Measurements from ENCODE around the gene SH3D21. TPM values are rescaled to one million over a fixed set of nuclear protein-coding genes. Genes with fewer than 3 reads are reported as not detected.
A peak's percentile ranks its signal among the peaks of the same experiment; 100 is the strongest.

The SH3D21 gene
- total RNA-seq, 1 donor from 2014 or later, result 2.6 TPM

GRCh38 chr1:36284061-36284460 lies 22.1 kb upstream of the SH3D21 start:
- peaks cover 15% of the 10 kb centered on the region for H3K36me3 ChIP-seq (ENCODE audit: control insufficient read depth, insufficient read depth, low read length)
- FAIRE-seq (no peak), DNase-seq (ENCODE audit: low read depth) (no peak)
- no peak overlapping the region for H3K4me3 ChIP-seq (ENCODE audit: low read depth, low read length)
- TF ChIP-seq, protein P1, sequence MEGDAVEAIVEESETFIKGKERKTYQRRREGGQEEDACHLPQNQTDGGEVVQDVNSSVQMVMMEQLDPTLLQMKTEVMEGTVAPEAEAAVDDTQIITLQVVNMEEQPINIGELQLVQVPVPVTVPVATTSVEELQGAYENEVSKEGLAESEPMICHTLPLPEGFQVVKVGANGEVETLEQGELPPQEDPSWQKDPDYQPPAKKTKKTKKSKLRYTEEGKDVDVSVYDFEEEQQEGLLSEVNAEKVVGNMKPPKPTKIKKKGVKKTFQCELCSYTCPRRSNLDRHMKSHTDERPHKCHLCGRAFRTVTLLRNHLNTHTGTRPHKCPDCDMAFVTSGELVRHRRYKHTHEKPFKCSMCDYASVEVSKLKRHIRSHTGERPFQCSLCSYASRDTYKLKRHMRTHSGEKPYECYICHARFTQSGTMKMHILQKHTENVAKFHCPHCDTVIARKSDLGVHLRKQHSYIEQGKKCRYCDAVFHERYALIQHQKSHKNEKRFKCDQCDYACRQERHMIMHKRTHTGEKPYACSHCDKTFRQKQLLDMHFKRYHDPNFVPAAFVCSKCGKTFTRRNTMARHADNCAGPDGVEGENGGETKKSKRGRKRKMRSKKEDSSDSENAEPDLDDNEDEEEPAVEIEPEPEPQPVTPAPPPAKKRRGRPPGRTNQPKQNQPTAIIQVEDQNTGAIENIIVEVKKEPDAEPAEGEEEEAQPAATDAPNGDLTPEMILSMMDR (IDR thresholded peaks at IDR 0.05; ENCODE audit: insufficient read depth, low read length, severe bottlenecking), result no peak
- H3K27me3 ChIP-seq (ENCODE audit: control insufficient read depth, insufficient read depth, low read length), result no peaks in the 10 kb centered on the region

DNA sequence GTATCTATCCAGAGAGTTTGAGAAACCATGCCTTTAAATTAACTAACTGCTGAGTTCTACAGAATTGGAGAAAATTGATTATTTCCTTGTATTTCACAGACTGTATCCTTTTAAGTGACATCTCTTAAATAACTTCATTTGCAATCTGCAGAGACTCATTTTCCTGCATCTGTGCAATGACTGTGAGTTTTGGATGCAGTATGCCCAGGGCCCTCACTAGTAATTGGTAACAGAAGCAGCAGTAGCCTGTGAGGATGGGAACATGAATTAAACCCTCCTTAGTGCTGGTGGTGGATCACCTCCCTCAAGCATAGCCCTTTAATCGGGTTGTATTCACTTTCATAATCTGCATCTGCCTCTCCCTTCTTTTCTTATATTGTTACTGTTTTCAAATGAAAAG lies 21.7 kb upstream of the SH3D21 start:
- TF ChIP-seq, protein P1 (IDR thresholded peaks at IDR 0.05; ENCODE audit: insufficient read depth, low read length, severe bottlenecking), result no peak
- Histone ChIP-seq H3K4me3 (ENCODE audit: low read depth, low read length) (no peak overlapping the region), H3K27me3 (ENCODE audit: control insufficient read depth, insufficient read depth, low read length) (no peaks in the 10 kb centered on the region), H3K36me3 (ENCODE audit: control insufficient read depth, insufficient read depth, low read length) (peaks cover 18% of the 10 kb centered on the region)
- DNase-seq (ENCODE audit: low read depth), result no peak
- FAIRE-seq, result no peak

DNA sequence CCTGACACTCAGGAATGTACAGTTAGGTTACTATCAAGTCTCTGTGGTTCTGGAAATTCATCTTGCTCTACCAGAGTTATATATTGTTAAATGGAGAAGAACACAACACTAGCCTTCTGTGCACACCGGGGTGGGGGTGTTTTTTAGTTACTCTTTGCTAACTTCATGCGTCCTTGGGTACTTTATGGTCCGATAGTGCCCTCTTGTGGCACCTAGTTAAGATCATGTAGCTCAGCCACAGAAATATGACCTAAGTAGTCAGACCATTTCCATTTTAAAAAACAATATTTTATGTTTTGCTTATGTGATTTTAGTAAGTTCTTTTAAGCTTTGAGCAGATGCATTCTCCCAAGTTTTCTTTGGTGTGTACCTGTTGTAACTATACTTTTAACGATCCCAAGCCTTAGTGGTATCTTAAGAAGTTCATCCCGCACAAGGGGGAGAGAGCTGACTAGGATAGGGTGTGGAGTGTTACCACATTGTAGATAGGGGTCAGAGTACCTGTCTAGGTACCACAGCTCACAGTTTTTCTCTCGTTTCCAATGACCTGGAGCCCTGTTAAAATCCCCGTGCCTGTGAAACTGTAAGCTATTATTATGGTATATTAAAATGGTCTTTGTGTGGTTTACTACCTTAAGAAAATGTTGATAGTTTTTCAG lies 20.6 kb upstream of the SH3D21 start:
- Histone ChIP-seq H3K27me3 (ENCODE audit: control insufficient read depth, insufficient read depth, low read length) (no peaks in the 10 kb centered on the region), H3K4me3 (ENCODE audit: low read depth, low read length) (no peak overlapping the region), H3K36me3 (ENCODE audit: control insufficient read depth, insufficient read depth, low read length) (peaks cover 22% of the 10 kb centered on the region)
- DNase-seq (ENCODE audit: low read depth) (peak; percentile 79), FAIRE-seq (no peak)
- TF ChIP-seq, protein P1 (IDR thresholded peaks at IDR 0.05; ENCODE audit: insufficient read depth, low read length, severe bottlenecking), result peak; percentile 62

DNA sequence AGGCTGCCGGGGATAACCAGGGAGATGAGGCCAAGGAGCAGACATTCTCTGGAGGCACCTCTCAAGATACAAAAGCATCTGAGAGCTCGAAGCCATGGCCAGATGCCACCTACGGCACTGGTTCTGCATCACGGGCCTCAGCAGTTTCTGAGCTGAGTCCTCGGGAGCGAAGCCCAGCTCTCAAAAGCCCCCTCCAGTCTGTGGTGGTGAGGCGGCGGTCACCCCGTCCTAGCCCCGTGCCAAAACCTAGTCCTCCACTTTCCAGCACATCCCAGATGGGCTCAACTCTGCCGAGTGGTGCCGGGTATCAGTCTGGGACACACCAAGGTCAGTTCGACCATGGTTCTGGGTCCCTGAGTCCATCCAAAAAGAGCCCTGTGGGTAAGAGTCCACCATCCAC lies 19.4 kb upstream of the SH3D21 start:
- Histone ChIP-seq H3K36me3 (ENCODE audit: control insufficient read depth, insufficient read depth, low read length) (peaks cover 26% of the 10 kb centered on the region), H3K4me3 (ENCODE audit: low read depth, low read length) (no peak overlapping the region), H3K27me3 (ENCODE audit: control insufficient read depth, insufficient read depth, low read length) (no peaks in the 10 kb centered on the region)
- no peak for FAIRE-seq
- TF ChIP-seq, protein P1 (IDR thresholded peaks at IDR 0.05; ENCODE audit: insufficient read depth, low read length, severe bottlenecking), result no peak
- DNase-seq (ENCODE audit: low read depth), result no peak

DNA sequence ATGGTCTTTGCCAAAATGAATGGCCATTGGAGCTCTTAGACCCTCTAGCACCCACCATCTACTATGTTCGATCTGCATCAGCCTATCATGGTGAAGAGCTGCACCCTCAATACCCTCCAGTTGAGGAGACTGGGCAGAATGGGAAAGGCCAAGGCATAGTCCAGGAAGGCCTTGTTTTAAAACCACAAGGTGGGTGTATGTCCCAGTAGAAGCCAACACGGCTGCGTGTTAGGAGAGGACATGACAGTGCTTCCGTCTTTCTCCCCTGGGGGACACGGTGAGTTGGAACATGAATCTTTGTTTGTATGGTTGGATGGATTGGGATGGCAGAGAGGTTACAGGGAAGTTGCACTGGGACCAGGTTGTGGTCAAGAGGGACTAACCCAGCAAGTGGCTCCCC lies 18.6 kb upstream of the SH3D21 start:
- peaks cover 29% of the 10 kb centered on the region for H3K36me3 ChIP-seq (ENCODE audit: control insufficient read depth, insufficient read depth, low read length)
- FAIRE-seq (no peak), DNase-seq (ENCODE audit: low read depth) (no peak)

More for the DNA sequence above, 18.6 kb upstream of the SH3D21 start:
- Histone ChIP-seq H3K4me3 (ENCODE audit: low read depth, low read length) (no peak overlapping the region), H3K27me3 (ENCODE audit: control insufficient read depth, insufficient read depth, low read length) (no peaks in the 10 kb centered on the region)
- TF ChIP-seq, protein P1 (IDR thresholded peaks at IDR 0.05; ENCODE audit: insufficient read depth, low read length, severe bottlenecking), result no peak

Data from bronchial epithelial cell (primary cell).